Endothelial cell of umbilical vein (primary cell): ENCODE measurements around the gene WNT9A.

ENCODE experiments used
- CTCF ChIP-seq, 2 donors: IDR thresholded peaks; 1 replicate in 1 of 2; 2 replicates in 1 of 2; pipeline ENCODE4 v1.5.1; 2011; ENCODE audit warnings: low read length in 2 of 2, mild to moderate bottlenecking in 2 of 2, moderate library complexity in 2 of 2, control low read depth in 1 of 2, inconsistent platforms in 1 of 2, low read depth in 1 of 2; ENCODE audit not compliant: insufficient read depth in 1 of 2; ENCODE audit errors: extremely low read depth in 1 of 2
- MYC ChIP-seq: IDR thresholded peaks from one replicate; pipeline ENCODE4 v1.6.1; 2011; ENCODE audit warnings: mild to moderate bottlenecking, low read depth, low read length
- POLR2A ChIP-seq: IDR thresholded peaks from 2 replicates; pipeline ENCODE4 v1.6.1; 2012; ENCODE audit warnings: low read depth, mild to moderate bottlenecking, control low read depth, low read length
- POLR2AphosphoS5 ChIP-seq: IDR thresholded peaks from 2 replicates; pipeline ENCODE4 v1.6.1; 2012; ENCODE audit warnings: low read depth, mild to moderate bottlenecking, control low read depth, low read length, moderate library complexity; ENCODE audit not compliant: insufficient read depth
- TF ChIP-seq, protein P1 (sequence below): IDR thresholded peaks from 2 replicates; pipeline ENCODE4 v1.6.1; 2011; ENCODE audit not compliant: insufficient read depth, insufficient read length

GRCh38 chr1:227870366-227870765, 77.4 kb downstream of the WNT9A start:
- TF ChIP-seq, protein P1, sequence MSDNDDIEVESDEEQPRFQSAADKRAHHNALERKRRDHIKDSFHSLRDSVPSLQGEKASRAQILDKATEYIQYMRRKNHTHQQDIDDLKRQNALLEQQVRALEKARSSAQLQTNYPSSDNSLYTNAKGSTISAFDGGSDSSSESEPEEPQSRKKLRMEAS = no peak
- TF ChIP-seq CTCF (IDR thresholded peaks at IDR 0.05; ENCODE audit: extremely low read depth in 1 of 2, insufficient read depth in 1 of 2, low read depth in 1 of 2, low read length in 2 of 2) (no peak), MYC (no peak), POLR2AphosphoS5 (no peak), POLR2A (no peak)
